Progenitor cell of endocrine pancreas (in vitro differentiated cells): ENCODE measurements around the gene LTB4R2. TPM values are rescaled to one million over a fixed set of nuclear protein-coding genes. Genes with fewer than 3 reads are reported as not detected.

Source experiments
- DNase-seq: peaks from one replicate; pipeline ENCODE4 v3.0.0; 2021; ENCODE audit warnings: low spot score; ENCODE audit not compliant: unreplicated experiment
- H3K27ac Mint-ChIP-seq: 2 replicates; pipeline ENCODE4 v1.8.0; 2021; ENCODE audit warnings: mild to moderate bottlenecking, moderate library complexity, mixed read lengths
- H3K27me3 Mint-ChIP-seq: 2 replicates; pipeline ENCODE4 v1.8.0; 2021; ENCODE audit warnings: mixed read lengths
- H3K36me3 Mint-ChIP-seq: 2 replicates; pipeline ENCODE4 v1.8.0; 2022; ENCODE audit warnings: mixed read lengths; ENCODE audit not compliant: insufficient read depth
- H3K4me1 Mint-ChIP-seq: 2 replicates; pipeline ENCODE4 v1.8.0; 2021; ENCODE audit warnings: low read depth, mixed read lengths
- H3K4me3 Mint-ChIP-seq: 2 replicates; pipeline ENCODE4 v1.8.0; 2021; ENCODE audit warnings: low read depth, mild to moderate bottlenecking, moderate library complexity, mixed read lengths
- H3K9me3 Mint-ChIP-seq: 2 replicates; pipeline ENCODE4 v1.8.0; 2021; ENCODE audit warnings: low read depth, mixed read lengths
- CTCF ChIP-seq: fragments of 200-600 bp; sonication (generic); IDR thresholded peaks from one replicate; pipeline ENCODE4 v1.5.0; 2021; ENCODE audit warnings: antibody characterized with exemption, mild to moderate bottlenecking; ENCODE audit not compliant: unreplicated experiment
- total RNA-seq: library from RNA; stranded (reverse); gene quantifications from 2 replicates; pipeline ENCODE4 v1.2.1, GENCODE V29; 2021

Gene LTB4R2
- total RNA-seq, 1 donor from 2014 or later = 11.0 TPM

GRCh38 chr14:24272467-24272866 lies 37.5 kb upstream of the LTB4R2 start:
- Mint-ChIP-seq H3K27ac (no peak overlapping the region), H3K36me3 (no peaks in the 10 kb centered on the region), H3K27me3 (no peaks in the 10 kb centered on the region), H3K9me3 (no peaks in the 10 kb centered on the region), H3K4me1 (peaks cover 12% of the 10 kb centered on the region), H3K4me3 (peak overlapping the region; percentile 78)
- no peak for TF ChIP-seq CTCF
- DNase-seq = no peak

DNA sequence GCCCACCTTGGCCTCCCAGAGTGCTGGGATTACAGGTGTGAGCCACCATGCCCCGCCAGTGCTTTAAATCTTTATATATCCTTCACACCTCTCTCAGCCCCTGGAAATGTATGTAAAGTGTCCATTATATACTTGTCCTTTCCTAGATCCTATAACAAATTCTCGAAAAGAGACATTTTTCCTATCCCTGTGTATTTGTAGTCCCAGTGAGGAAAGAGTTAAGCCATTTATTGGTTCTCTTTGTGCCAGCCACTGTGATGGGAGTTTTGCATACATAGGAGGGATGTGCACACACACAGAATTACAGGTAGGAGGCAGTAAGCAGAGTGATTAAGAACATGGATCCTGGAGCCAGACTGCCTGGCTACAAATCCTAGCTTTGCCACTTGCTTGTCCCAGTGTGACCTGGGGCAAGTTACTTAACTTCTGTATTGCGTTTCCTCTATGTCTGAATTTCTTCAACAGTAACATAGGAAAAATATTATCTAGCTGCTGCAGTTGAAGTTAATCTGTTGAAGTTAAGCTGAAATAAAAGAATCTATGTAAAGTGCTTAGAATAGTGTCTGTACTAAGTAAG lies 36.4 kb upstream of the LTB4R2 start:
- DNase-seq = no peak
- no peak overlapping the region for H3K27ac Mint-ChIP-seq

GRCh38 chr14:24274101-24274543 lies 35.8 kb upstream of the LTB4R2 start:
- H3K4me1 Mint-ChIP-seq = peaks cover 12% of the 10 kb centered on the region
- no peaks in the 10 kb centered on the region for H3K27me3 Mint-ChIP-seq
- H3K9me3 Mint-ChIP-seq = no peaks in the 10 kb centered on the region
- H3K4me3 Mint-ChIP-seq = no peak overlapping the region
- H3K36me3 Mint-ChIP-seq = no peaks in the 10 kb centered on the region
- H3K27ac Mint-ChIP-seq = no peak overlapping the region
- no peak for TF ChIP-seq CTCF
- no peak for DNase-seq

More for the DNA sequence above, 36.4 kb upstream of the LTB4R2 start:
- TF ChIP-seq CTCF = peak; percentile 23
- H3K4me3 Mint-ChIP-seq = peak overlapping the region; percentile 52
- no peaks in the 10 kb centered on the region for H3K36me3 Mint-ChIP-seq
- H3K4me1 Mint-ChIP-seq = peaks cover 12% of the 10 kb centered on the region
- no peaks in the 10 kb centered on the region for H3K27me3 Mint-ChIP-seq
- no peaks in the 10 kb centered on the region for H3K9me3 Mint-ChIP-seq

DNA sequence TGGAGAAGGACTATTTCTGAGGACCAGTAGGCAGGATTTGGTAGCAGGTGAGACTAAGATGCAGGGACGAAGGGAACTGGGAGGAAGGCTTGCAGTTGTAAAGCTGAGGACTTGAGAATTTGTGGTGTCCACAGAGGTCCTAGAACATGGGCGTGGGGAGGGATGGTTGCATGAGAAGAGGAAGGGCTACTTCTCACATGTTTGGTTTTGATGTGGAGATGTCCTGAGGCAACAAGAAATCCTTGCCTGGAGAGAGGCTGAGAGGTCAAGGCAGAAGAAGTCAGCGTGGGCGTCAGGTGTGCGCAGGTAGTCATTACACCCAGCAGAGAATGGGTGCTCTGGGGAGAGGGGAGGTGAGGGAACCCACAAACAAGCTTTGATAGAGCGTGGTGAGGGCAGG lies 32.9 kb upstream of the LTB4R2 start:
- Mint-ChIP-seq H3K9me3 (no peaks in the 10 kb centered on the region), H3K4me1 (peaks cover 5% of the 10 kb centered on the region), H3K27ac (peak overlapping the region; percentile 6), H3K27me3 (no peaks in the 10 kb centered on the region), H3K4me3 (no peak overlapping the region), H3K36me3 (no peaks in the 10 kb centered on the region)
- TF ChIP-seq CTCF = no peak
- DNase-seq = no peak

DNA sequence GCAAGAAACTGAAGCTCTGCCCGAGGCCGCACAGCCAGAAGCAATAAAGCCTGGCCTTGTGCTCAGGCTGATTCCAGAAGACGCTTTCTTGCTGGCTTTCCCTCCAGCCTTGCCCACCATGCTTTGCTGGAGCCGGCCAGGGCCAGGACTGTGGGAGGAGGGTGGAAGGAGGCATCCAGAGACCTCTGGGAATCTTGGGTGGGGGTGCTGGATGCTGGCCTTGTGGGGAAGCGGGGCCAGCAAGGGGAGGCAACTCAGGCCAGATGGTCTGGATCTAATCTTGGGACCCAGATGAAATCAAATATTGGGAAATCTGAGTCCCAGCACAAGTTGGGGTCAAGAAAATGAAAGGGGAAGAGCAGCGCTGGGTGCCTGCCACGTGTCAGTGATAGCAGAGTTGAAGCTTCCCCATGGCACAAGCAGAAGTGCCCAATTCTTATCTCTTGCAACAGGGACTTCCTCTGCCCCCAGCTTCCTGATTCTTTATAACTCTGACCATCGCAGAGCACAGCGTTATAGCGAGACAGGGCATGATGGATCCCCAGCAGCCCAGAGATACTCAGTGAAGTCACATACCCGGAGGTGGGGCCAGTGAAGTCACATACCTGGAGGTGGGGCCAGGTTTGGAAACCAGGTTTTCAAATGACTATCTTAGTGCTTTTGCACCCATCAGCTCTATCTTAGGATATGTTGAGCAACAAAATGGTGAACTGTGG lies 32.2 kb upstream of the LTB4R2 start:
- DNase-seq = no peak
- H3K36me3 Mint-ChIP-seq = no peaks in the 10 kb centered on the region
- no peak for TF ChIP-seq CTCF
- H3K4me3 Mint-ChIP-seq = no peak overlapping the region
- H3K27me3 Mint-ChIP-seq = no peaks in the 10 kb centered on the region
- no peaks in the 10 kb centered on the region for H3K9me3 Mint-ChIP-seq
- H3K4me1 Mint-ChIP-seq = peaks cover 2% of the 10 kb centered on the region
- no peak overlapping the region for H3K27ac Mint-ChIP-seq
